Neural progenitor cell (in vitro differentiated cells): ENCODE results near the gene CLEC4D.

ENCODE experiments used
- CTCF ChIP-seq: fragments of 200-600 bp; sonication (generic); IDR thresholded peaks from 2 replicates; pipeline ENCODE4 v1.5.1; 2017; ENCODE audit warnings: antibody characterized with exemption, mild to moderate bottlenecking
- EZH2 ChIP-seq: fragments of 200-600 bp; sonication (generic); IDR thresholded peaks from 2 replicates; pipeline ENCODE4 v1.6.1; 2017; ENCODE audit warnings: antibody characterized with exemption, mild to moderate bottlenecking, moderate library complexity
- EZH2phosphoT487 ChIP-seq: fragments of 200-600 bp; sonication (generic); IDR thresholded peaks from 2 replicates; pipeline ENCODE4 v1.6.1; 2017; ENCODE audit warnings: antibody characterized with exemption

GRCh38 chr12:8561011-8561410, 47.7 kb downstream of the CLEC4D start:
- TF ChIP-seq CTCF, result no peak
- TF ChIP-seq EZH2, result no peak
- no peak for TF ChIP-seq EZH2phosphoT487
